Adrenal gland (tissue), 5 donors: ENCODE measurements around the gene HCN4.

Source experiments
- POLR2A ChIP-seq, 2 donors: fragments of 450-650 bp; IDR thresholded peaks; one replicate each; pipeline ENCODE4 v1.6.1; 2017; ENCODE audit warnings: antibody characterized with exemption in 2 of 2, mild to moderate bottlenecking in 2 of 2, moderate library complexity in 1 of 2
- TF ChIP-seq, protein P1 (sequence below), 6 experiments: fragments of 450-650 bp in 4 of 6; fragments of 200-600 bp in 2 of 6; sonication (generic) in 1 of 6; IDR thresholded peaks; 1 replicate in 5 of 6; 2 replicates in 1 of 6; pipeline versions ENCODE4 v1.5.1 to v1.8.0; 2016 to 2021; ENCODE audit warnings: antibody characterized with exemption in 6 of 6, mild to moderate bottlenecking in 2 of 6, moderate library complexity in 1 of 6
- donor health status: DM: no; HTN: no; CAD: no.

DNA sequence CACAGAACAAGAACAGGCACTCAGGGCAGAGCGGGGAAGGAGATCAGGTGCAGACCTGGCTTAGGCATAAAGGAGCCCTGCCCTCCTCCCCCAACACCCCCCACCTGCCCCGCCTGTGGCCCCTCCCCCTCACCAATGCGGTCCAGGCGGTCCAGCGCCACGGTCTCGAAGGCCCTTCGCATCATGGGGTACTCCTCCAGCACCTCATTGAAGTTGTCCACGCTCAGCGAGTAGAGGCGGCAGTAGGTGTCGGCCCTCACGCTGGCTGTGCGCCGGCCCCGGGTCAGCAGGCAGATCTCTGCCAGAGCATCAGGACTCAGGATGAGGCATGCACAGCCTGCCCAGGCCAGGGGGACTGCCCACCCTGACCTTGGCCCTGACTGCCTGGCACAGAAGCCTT lies 44.8 kb downstream of the HCN4 start:
- TF ChIP-seq, protein P1, sequence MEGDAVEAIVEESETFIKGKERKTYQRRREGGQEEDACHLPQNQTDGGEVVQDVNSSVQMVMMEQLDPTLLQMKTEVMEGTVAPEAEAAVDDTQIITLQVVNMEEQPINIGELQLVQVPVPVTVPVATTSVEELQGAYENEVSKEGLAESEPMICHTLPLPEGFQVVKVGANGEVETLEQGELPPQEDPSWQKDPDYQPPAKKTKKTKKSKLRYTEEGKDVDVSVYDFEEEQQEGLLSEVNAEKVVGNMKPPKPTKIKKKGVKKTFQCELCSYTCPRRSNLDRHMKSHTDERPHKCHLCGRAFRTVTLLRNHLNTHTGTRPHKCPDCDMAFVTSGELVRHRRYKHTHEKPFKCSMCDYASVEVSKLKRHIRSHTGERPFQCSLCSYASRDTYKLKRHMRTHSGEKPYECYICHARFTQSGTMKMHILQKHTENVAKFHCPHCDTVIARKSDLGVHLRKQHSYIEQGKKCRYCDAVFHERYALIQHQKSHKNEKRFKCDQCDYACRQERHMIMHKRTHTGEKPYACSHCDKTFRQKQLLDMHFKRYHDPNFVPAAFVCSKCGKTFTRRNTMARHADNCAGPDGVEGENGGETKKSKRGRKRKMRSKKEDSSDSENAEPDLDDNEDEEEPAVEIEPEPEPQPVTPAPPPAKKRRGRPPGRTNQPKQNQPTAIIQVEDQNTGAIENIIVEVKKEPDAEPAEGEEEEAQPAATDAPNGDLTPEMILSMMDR (IDR thresholded peaks at IDR 0.05), result no peak
- TF ChIP-seq POLR2A (IDR thresholded peaks at IDR 0.05), result no peak
